Lung (tissue), 12 donors: ENCODE data around the gene PGA3. TPM values are rescaled to one million over a fixed set of nuclear protein-coding genes. Genes with fewer than 3 reads are reported as not detected.
A peak's percentile ranks its signal among the peaks of the same experiment; 100 is the strongest.

ENCODE experiments used
- ATAC-seq: fragments of 200-7000 bp; cut with Tn5 transposase; one replicate; pipeline ENCODE4 v1.9.1; 2020; ENCODE audit warnings: moderate number of reproducible peaks; ENCODE audit not compliant: insufficient read depth, low FRiP score
- DNase-seq, 3 donors: peaks; one replicate each; pipeline ENCODE4 v3.0.0-alpha.2; 2013 to 2017
- H3K27ac ChIP-seq, 2 donors: one replicate each; pipeline ENCODE4 v1.5.1; 2013; ENCODE audit warnings: mild to moderate bottlenecking in 2 of 2, moderate library complexity in 2 of 2, control low read depth in 1 of 2, inconsistent platforms in 1 of 2, low read depth in 1 of 2, low read length in 1 of 2
- H3K27me3 ChIP-seq, 3 donors: one replicate each; pipeline ENCODE4 v1.5.1; 2013; ENCODE audit warnings: low read length in 2 of 3; ENCODE audit not compliant: control insufficient read depth in 3 of 3, insufficient read depth in 3 of 3
- H3K36me3 ChIP-seq, 4 donors: one replicate each; pipeline ENCODE4 v1.5.1; 2013; ENCODE audit warnings: low read length in 4 of 4, mild to moderate bottlenecking in 1 of 4, moderate library complexity in 1 of 4; ENCODE audit not compliant: control insufficient read depth in 4 of 4, insufficient read depth in 4 of 4
- H3K4me1 ChIP-seq, 5 donors: one replicate each; pipeline ENCODE4 v1.5.1; 2013; ENCODE audit warnings: low read length in 5 of 5, mild to moderate bottlenecking in 2 of 5, moderate library complexity in 1 of 5; ENCODE audit not compliant: control insufficient read depth in 5 of 5, insufficient read depth in 5 of 5
- H3K4me3 ChIP-seq: one replicate; pipeline ENCODE4 v1.5.1; 2013; ENCODE audit warnings: mild to moderate bottlenecking, control low read depth, moderate library complexity
- H3K9ac ChIP-seq, 2 donors: one replicate each; pipeline ENCODE4 v1.5.1; 2013; ENCODE audit warnings: low read length in 2 of 2, control low read depth in 1 of 2; ENCODE audit not compliant: insufficient read depth in 1 of 2
- H3K9me3 ChIP-seq, 4 donors: one replicate each; pipeline ENCODE4 v1.5.1; 2013; ENCODE audit warnings: low read length in 3 of 4, mild to moderate bottlenecking in 1 of 4, moderate library complexity in 1 of 4; ENCODE audit not compliant: control insufficient read depth in 4 of 4, insufficient read depth in 3 of 4
- WGBS, 2 donors: extraction: QIAGEN DNeasy Blood & Tissue Kit; methylation state at CpG; one replicate each; pipeline ENCODE4 v1.1.7; 2013; 5-methylcytosine and 5-hydroxymethylcytosine counted together
- polyA plus RNA-seq, 2 donors: library from polyadenylated mRNA; stranded (reverse); fragments of 200-250 nt; gene quantifications; one replicate each; pipeline ENCODE4 v1.2.1, GENCODE V29; 2013
- total RNA-seq, 2 donors: library from RNA; depleted of rRNA in 1 of 2; stranded (reverse); fragments of >200 nt in 1 of 2; gene quantifications; one replicate each; pipeline ENCODE4 v1.2.1, GENCODE V29; 2014 to 2021
- TF ChIP-seq, protein P1 (sequence below): IDR thresholded peaks from 2 replicates; pipeline ENCODE4 v1.5.1; 2012; ENCODE audit warnings: mild to moderate bottlenecking; ENCODE audit errors: control extremely low read depth, extremely low read depth
- donor health status: control.
- donor health status: control.
- donor health status: Bipolar disorder and iron deficiency.
- donor health status: healthy.
- donor health status: DM: yes; HTN: yes; CAD: no.

Gene PGA3
- total and polyA plus RNA-seq, 4 donors, result 0.20 to 0.50 TPM; not detected in 2

DNA sequence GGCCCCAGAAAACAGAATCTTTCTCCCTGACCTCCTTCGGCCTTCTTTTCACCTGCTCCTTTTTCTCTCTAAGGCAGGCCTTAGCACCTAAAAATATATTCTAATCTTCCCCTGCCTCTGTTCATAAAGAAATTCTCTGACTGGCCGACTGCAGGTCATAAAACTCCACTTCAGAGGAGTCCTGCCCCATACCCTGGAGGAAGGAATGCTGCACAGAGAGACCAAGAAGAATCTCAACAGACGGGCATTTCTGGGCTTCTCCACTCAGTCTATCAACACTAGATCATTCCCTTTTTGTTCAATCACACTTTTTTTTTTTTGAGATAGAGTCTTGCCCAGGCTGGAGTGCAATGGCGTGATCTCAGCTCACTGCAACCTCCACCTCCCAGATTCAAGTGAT, 19.7 kb upstream of the PGA3 start:
- Histone ChIP-seq H3K4me1 (no peaks in the 10 kb centered on the region), H3K36me3 (no peaks in the 10 kb centered on the region), H3K27me3 (no peaks in the 10 kb centered on the region), H3K9me3 (no peaks in the 10 kb centered on the region), H3K27ac (no peak overlapping the region), H3K9ac (no peak overlapping the region), H3K4me3 (no peak overlapping the region)
- TF ChIP-seq, protein P1, sequence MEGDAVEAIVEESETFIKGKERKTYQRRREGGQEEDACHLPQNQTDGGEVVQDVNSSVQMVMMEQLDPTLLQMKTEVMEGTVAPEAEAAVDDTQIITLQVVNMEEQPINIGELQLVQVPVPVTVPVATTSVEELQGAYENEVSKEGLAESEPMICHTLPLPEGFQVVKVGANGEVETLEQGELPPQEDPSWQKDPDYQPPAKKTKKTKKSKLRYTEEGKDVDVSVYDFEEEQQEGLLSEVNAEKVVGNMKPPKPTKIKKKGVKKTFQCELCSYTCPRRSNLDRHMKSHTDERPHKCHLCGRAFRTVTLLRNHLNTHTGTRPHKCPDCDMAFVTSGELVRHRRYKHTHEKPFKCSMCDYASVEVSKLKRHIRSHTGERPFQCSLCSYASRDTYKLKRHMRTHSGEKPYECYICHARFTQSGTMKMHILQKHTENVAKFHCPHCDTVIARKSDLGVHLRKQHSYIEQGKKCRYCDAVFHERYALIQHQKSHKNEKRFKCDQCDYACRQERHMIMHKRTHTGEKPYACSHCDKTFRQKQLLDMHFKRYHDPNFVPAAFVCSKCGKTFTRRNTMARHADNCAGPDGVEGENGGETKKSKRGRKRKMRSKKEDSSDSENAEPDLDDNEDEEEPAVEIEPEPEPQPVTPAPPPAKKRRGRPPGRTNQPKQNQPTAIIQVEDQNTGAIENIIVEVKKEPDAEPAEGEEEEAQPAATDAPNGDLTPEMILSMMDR, result no peak
- 83 to 91% methylated on average over 4 of the region's 4 CpGs for WGBS, 2 donors
- no peak for DNase-seq
- ATAC-seq, result no peak

DNA sequence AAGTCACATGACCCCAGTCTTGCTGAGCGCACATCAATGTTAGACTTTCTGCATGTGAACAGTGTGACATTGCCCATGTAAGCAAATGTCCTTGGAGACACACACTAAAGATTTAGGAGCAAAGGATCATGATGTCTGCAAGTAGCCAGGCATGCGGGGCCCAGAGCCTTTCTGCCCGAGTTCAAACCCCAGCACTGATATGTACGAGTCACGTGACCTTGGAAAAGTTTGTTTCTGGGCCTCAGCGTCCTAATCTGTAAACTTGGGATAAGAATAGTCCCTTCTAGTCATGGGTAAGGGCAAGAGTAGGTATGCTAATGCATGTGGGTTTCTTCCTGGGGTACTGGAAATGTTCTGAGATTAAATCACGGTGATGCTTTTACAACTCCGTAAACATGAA, 16.8 kb upstream of the PGA3 start:
- whole genome bisulfite sequencing, 2 donors, result 90 to 93% methylated on average over 8 of the region's 8 CpGs
- no peak overlapping the region for H3K9ac ChIP-seq
- H3K4me1 ChIP-seq, result no peaks in the 10 kb centered on the region
- DNase-seq, result no peak
- H3K27me3 ChIP-seq, result no peaks in the 10 kb centered on the region
- H3K36me3 ChIP-seq, result no peaks in the 10 kb centered on the region
- no peak for ATAC-seq
- H3K4me3 ChIP-seq, result no peak overlapping the region
- no peaks in the 10 kb centered on the region for H3K9me3 ChIP-seq
- H3K27ac ChIP-seq, result no peak overlapping the region
- TF ChIP-seq, protein P1, result no peak

DNA sequence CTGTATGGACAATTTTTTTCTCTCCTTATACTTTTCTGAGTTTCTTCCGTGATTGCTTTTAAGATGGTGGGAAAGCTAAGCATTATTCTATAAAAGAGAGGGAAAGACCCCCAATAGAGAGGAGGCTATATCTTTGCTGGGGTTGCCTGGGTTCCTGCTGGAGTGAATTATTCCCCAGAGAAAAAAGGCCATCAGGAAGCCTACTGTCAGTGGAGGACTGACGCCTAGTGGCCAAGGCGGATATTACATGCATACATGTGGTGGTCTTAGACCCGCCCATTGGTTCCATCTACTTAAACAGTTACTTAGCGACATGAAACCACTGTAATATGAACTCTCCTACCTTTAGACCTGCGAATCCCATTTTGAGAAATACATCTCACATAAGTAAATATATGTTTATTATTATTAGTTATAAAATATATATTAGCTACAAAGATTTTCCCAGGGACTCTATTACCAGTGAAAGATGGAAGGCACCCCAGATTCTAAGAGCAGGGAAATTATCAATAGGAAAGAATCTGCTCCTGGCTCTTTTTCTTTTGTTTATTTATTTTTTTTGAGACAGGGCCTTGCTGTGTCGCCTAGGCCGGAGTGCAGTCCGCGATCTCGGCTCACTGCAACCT, 15.7 kb upstream of the PGA3 start:
- ATAC-seq (peak; percentile 58), DNase-seq (peak; percentile 79 to 86 (median 81))
- Histone ChIP-seq H3K9ac (no peak overlapping the region), H3K4me1 (no peaks in the 10 kb centered on the region), H3K27ac (no peak overlapping the region), H3K4me3 (no peak overlapping the region), H3K36me3 (no peaks in the 10 kb centered on the region), H3K9me3 (no peaks in the 10 kb centered on the region), H3K27me3 (no peaks in the 10 kb centered on the region)
- WGBS, 2 donors, result 42 to 46% methylated on average over 11 of the region's 11 CpGs
- TF ChIP-seq, protein P1, result peak; percentile 85

DNA sequence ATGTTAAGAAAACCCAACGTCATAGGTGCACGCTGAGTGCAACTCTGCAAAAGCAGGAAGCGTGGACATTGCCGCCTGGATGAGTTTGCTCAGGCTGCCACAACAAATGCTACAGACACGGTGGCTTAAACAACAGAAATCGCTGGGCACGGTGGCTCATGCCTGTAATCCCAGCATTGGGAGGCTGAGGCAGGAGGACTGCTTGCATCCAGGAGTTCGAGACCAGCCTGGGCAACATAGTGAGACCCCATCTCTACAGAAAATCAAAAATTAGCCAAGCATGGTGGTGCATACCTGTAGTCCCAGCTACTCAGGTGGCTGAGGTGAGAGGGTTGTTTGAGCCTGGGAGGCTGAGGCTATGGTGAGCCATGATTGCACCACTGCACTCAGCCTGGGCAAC, 13.4 kb upstream of the PGA3 start:
- H3K9me3 ChIP-seq, result no peaks in the 10 kb centered on the region
- H3K27ac ChIP-seq, result no peak overlapping the region
- no peaks in the 10 kb centered on the region for H3K4me1 ChIP-seq
- DNase-seq (no peak), ATAC-seq (no peak)
- no peak overlapping the region for H3K9ac ChIP-seq
- H3K27me3 ChIP-seq, result no peaks in the 10 kb centered on the region
- no peaks in the 10 kb centered on the region for H3K36me3 ChIP-seq
- H3K4me3 ChIP-seq, result no peak overlapping the region
- WGBS, 2 donors, result 79 to 82% methylated on average over 8 of the region's 8 CpGs
- TF ChIP-seq, protein P1, result no peak
